K562 (cell line): ENCODE data around the gene RNASE4. TPM values are rescaled to one million over a fixed set of nuclear protein-coding genes. Genes with fewer than 3 reads are reported as not detected.

Source experiments
- ATF1 ChIP-seq, 2 experiments: fragments of 450-650 bp in 1 of 2; IDR thresholded peaks; 2 replicates each; pipeline ENCODE4 v1.6.1; 2016; ENCODE audit warnings: missing compliant biosample characterization in 1 of 2, missing genetic modification characterization in 1 of 2
- ATF7 ChIP-seq: fragments of 450-650 bp; IDR thresholded peaks from 2 replicates; pipeline ENCODE4 v1.7.1; 2014; ENCODE audit warnings: mild to moderate bottlenecking, moderate library complexity
- BRD4 ChIP-seq: fragments of 200-600 bp; sonication (generic); IDR thresholded peaks from 2 replicates; pipeline ENCODE4 v1.6.1; 2017; ENCODE audit warnings: inconsistent platforms
- BRD9 ChIP-seq: fragments of 450-650 bp; IDR thresholded peaks from 2 replicates; pipeline ENCODE4 v1.6.1; 2018; ENCODE audit warnings: low read depth; ENCODE audit not compliant: partially characterized antibody
- BRF1 ChIP-seq: IDR thresholded peaks from 3 replicates; pipeline ENCODE4 v1.6.1; 2011; ENCODE audit warnings: borderline replicate concordance, mild to moderate bottlenecking; ENCODE audit not compliant: insufficient read length; ENCODE audit errors: extremely low read depth
- CREM ChIP-seq: IDR thresholded peaks from 2 replicates; pipeline ENCODE4 v1.6.1; 2014; ENCODE audit warnings: antibody characterized with exemption, low read depth
- ETV1 ChIP-seq: fragments of 450-650 bp; conservative IDR thresholded peaks from 2 replicates; pipeline ENCODE4 v1.6.1; 2016; ENCODE audit warnings: missing genetic modification characterization, control low read depth, low read depth, missing compliant biosample characterization
- HNRNPUL1 ChIP-seq: fragments of 200-400 bp; formaldehyde crosslinking; IDR thresholded peaks from 2 replicates; pipeline ENCODE4 v1.6.1; 2017; ENCODE audit warnings: low read length
- LCOR ChIP-seq: sonication (generic); formaldehyde crosslinking; IDR thresholded peaks from 2 replicates; pipeline ENCODE4 v1.8.0; 2022; ENCODE audit warnings: mild to moderate bottlenecking, missing genetic modification reagents
- MNT ChIP-seq, 2 experiments: fragments of 450-650 bp; conservative IDR thresholded peaks; 2 replicates each; pipeline ENCODE4 v1.6.1; 2017; ENCODE audit warnings: mild to moderate bottlenecking in 2 of 2, moderate library complexity in 2 of 2
- NFXL1 ChIP-seq: fragments of 450-650 bp; formaldehyde crosslinking; IDR thresholded peaks from 2 replicates; pipeline ENCODE4 v1.4.0; 2021; ENCODE audit warnings: mild to moderate bottlenecking
- NRF1 ChIP-seq, 2 experiments: fragments of 450-650 bp; IDR thresholded peaks in 1 of 2; conservative IDR thresholded peaks in 1 of 2; 2 replicates each; pipeline ENCODE4 v1.6.1; 2014; ENCODE audit warnings: mild to moderate bottlenecking in 2 of 2
- PHF20 ChIP-seq: fragments of 450-650 bp; IDR thresholded peaks from 2 replicates; pipeline ENCODE4 v1.6.1; 2018; ENCODE audit not compliant: partially characterized antibody
- POLR2B ChIP-seq: fragments of 450-650 bp; IDR thresholded peaks from 2 replicates; pipeline ENCODE4 v1.6.1; 2018; ENCODE audit warnings: low read depth; ENCODE audit not compliant: partially characterized antibody
- POLR3A ChIP-seq: IDR thresholded peaks from 2 replicates; pipeline ENCODE4 v1.6.1; 2011; ENCODE audit warnings: borderline replicate concordance, mild to moderate bottlenecking, moderate library complexity; ENCODE audit not compliant: insufficient read length, insufficient read depth; ENCODE audit errors: extremely low read depth
- PTTG1 ChIP-seq: fragments of 450-650 bp; IDR thresholded peaks from 2 replicates; pipeline ENCODE4 v1.6.1; 2016; ENCODE audit warnings: low read depth, mild to moderate bottlenecking, missing genetic modification characterization, missing compliant biosample characterization
- RB1 ChIP-seq: fragments of 450-650 bp; IDR thresholded peaks from 2 replicates; pipeline ENCODE4 v1.6.1; 2017; ENCODE audit warnings: low read depth, mild to moderate bottlenecking
- RBM22 ChIP-seq: fragments of 200-400 bp; formaldehyde crosslinking; IDR thresholded peaks from 2 replicates; pipeline ENCODE4 v1.6.1; 2018; ENCODE audit warnings: low read length, low read depth; ENCODE audit not compliant: poor library complexity, severe bottlenecking
- SIN3A ChIP-seq, 2 experiments: fragments of 150-350 bp in 1 of 2; IDR thresholded peaks; 2 replicates each; pipeline ENCODE4 v1.6.1; 2011 to 2016; ENCODE audit warnings: borderline replicate concordance in 2 of 2, low read depth in 2 of 2, low read length in 2 of 2, mild to moderate bottlenecking in 2 of 2, moderate library complexity in 2 of 2; ENCODE audit not compliant: control insufficient read depth in 1 of 2
- TBP ChIP-seq: optimal IDR thresholded peaks from 2 replicates; pipeline ENCODE3; 2011; ENCODE audit warnings: low read depth, low read length, improper control_type of control experiment
- TGIF2 ChIP-seq: sonication (generic); formaldehyde crosslinking; IDR thresholded peaks from 2 replicates; pipeline ENCODE4 v1.8.1; 2022; ENCODE audit warnings: mild to moderate bottlenecking, missing genetic modification reagents, moderate library complexity
- ZNF133 ChIP-seq: fragments of 250-450 bp; sonication (Bioruptor Pico); IDR thresholded peaks from 2 replicates; pipeline ENCODE4 v1.4.0; 2020; ENCODE audit warnings: mild to moderate bottlenecking
- ZNF431 ChIP-seq: sonication (generic); formaldehyde crosslinking; IDR thresholded peaks from 2 replicates; pipeline ENCODE4 v1.8.0; 2022; ENCODE audit warnings: mild to moderate bottlenecking, missing genetic modification reagents
- polyA plus RNA-seq, 8 experiments: library from polyadenylated mRNA; depleted of rRNA in 4 of 8; stranded (reverse) in 5 of 8; unstranded in 3 of 8; fragments of >200 nt; fragmentation: Nextera tagmentation in 2 of 8; fragmentation: Illumina TruSeq in 1 of 8; extraction: Ambion mirVana in 2 of 8; extraction: Trizol in 1 of 8; gene quantifications; 2 replicates each; pipeline versions ENCODE4 v1.2.1 to v1.2.3, GENCODE V29; 2011 to 2014; ENCODE audit warnings: inconsistent platforms in 1 of 8, missing spikeins in 1 of 8
- total RNA-seq, 7 experiments: library from RNA; depleted of rRNA in 6 of 7; stranded (reverse); fragments of >200 nt in 6 of 7; fragmentation: Illumina TruSeq in 2 of 7; extraction: Trizol in 2 of 7; gene quantifications; 2 replicates each; pipeline versions ENCODE4 v1.2.1 to v1.2.3, GENCODE V29; 2011 to 2021; ENCODE audit warnings: low replicate concordance in 1 of 7
- TF ChIP-seq, protein P1 (sequence below): fragments of 250-450 bp; sonication (Bioruptor Pico); IDR thresholded peaks from 2 replicates; pipeline ENCODE4 v1.9.0; 2021; ENCODE audit warnings: mild to moderate bottlenecking
- TF ChIP-seq, protein P2 (sequence below): fragments of 250-450 bp; sonication (Bioruptor Pico); IDR thresholded peaks from 2 replicates; pipeline ENCODE4 v1.5.0; 2021; ENCODE audit warnings: mild to moderate bottlenecking, borderline replicate concordance

RNASE4 gene
- total and polyA plus RNA-seq, 9 of the 15 experiments (the other 6 are each of a cell fraction or from before 2014, with no cell fraction given): 0.09 to 0.22 (median 0.13) TPM; not detected in 2

DNA sequence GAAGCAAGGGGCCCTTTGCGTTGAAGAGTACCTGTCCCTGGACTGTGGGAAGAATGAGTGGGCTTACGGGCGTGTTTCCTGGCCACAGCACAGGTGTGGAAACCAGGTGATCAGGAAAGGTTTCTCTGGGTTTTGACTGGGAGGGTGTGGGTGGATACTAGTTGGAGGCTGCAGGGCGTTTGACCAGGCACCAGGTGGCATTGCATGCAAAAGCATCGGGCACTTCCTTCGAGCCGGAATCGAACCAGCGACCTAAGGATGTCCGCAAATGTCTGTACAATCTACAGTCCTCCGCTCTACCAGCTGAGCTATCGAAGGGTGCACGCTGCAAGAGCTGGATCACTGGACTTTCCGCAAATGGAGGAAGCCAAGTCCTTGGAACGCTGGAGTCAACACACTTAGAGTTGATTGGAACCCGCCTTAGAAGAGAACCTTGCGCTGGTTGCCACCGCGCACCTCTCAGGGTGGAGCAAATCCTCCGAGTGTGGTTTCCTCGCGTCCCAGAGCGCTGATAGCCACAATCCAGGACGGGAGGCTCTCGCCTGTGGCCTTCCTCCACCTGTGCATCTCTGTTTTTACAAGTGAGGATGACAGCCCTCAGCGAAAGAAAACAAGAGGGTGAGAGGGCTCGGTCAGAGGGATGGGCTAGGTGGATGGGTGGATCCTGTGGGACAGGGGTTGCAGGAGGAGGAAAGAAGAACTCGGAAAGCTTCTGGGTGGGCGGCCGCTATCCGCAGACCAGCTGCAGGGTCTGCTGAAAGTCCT lies 21.2 kb upstream of the RNASE4 start (continued):
- TF ChIP-seq, protein P1, sequence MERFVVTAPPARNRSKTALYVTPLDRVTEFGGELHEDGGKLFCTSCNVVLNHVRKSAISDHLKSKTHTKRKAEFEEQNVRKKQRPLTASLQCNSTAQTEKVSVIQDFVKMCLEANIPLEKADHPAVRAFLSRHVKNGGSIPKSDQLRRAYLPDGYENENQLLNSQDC (CRISPR knock-in tag): no peak
- TF ChIP-seq ZNF133 (CRISPR knock-in tag) (no peak), MNT (conservative IDR thresholded peaks at IDR 0.05) (0 out of 4 replicates have a peak, but pooled peaks of 1 of the 2 experiments have one; percentile 31), ATF7 (peak; percentile 43; the same call in 1 of the 2 replicates), LCOR (peak; percentile 54; the same call in 1 of the 2 replicates), BRD9 (peak; percentile 48), POLR2B (no peak), POLR3A (peak; percentile 87), PTTG1 (tag) (no peak), BRD4 (no peak), CREM (peak; percentile 22; the same call in 1 of the 2 replicates), TBP (peak; percentile 99), RB1 (0 out of 2 replicates have a peak, but pooled peaks have one; percentile 27), ZNF431 (CRISPR knock-in tag) (no peak), TGIF2 (CRISPR knock-in tag) (no peak), ETV1 (tag) (0 out of 2 replicates have a peak, but pooled peaks have one; percentile 32), ATF1 (CRISPR knock-in tag; IDR thresholded peaks at IDR 0.05) (no peak), ATF1 (tag; IDR thresholded peaks at IDR 0.05) (peak; percentile 22; the same call in 1 of the 2 replicates), RBM22 (no peak), NFXL1 (CRISPR knock-in tag) (no peak), NRF1 (conservative IDR thresholded peaks at IDR 0.05 in 1 of 2, IDR thresholded peaks at IDR 0.05 in 1 of 2) (peak; percentile 82 to 84), HNRNPUL1 (no peak), PHF20 (no peak), BRF1 (peak; percentile 26), SIN3A (IDR thresholded peaks at IDR 0.05; ENCODE audit: borderline replicate concordance in 2 of 2, control insufficient read depth in 1 of 2, low read depth in 2 of 2, low read length in 2 of 2) (no peak)
- TF ChIP-seq, protein P2, sequence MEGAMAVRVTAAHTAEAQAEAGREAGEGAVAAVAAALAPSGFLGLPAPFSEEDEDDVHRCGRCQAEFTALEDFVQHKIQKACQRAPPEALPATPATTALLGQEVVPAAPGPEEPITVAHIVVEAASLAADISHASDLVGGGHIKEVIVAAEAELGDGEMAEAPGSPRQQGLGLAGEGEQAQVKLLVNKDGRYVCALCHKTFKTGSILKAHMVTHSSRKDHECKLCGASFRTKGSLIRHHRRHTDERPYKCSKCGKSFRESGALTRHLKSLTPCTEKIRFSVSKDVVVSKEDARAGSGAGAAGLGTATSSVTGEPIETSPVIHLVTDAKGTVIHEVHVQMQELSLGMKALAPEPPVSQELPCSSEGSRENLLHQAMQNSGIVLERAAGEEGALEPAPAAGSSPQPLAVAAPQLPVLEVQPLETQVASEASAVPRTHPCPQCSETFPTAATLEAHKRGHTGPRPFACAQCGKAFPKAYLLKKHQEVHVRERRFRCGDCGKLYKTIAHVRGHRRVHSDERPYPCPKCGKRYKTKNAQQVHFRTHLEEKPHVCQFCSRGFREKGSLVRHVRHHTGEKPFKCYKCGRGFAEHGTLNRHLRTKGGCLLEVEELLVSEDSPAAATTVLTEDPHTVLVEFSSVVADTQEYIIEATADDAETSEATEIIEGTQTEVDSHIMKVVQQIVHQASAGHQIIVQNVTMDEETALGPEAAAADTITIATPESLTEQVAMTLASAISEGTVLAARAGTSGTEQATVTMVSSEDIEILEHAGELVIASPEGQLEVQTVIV: no peak
